Measurements from ENCODE around the gene CLEC2A. TPM values are rescaled to one million over a fixed set of nuclear protein-coding genes. Genes with fewer than 3 reads are reported as not detected.

CLEC2A gene
- polyA plus RNA-seq, 3 donors, result not detected

- 89% methylated on average over 3 of the region's 3 CpGs for WGBS (ENCODE audit: insufficient coverage)
- peaks cover 1% of the 10 kb centered on the region for H3K4me1 Mint-ChIP-seq
- intact Hi-C loops (cut with micrococcal nuclease), result no loop called here
- peaks cover 0 to 12% (median 5%) of the 10 kb centered on the region in 7 donors for H3K9me3 Mint-ChIP-seq
- no peak overlapping the region for H3K4me3 ChIP-seq (replicated peaks in 1 of 3; ENCODE audit: low read depth in 2 of 3, low read length in 3 of 3)
- no peak overlapping the region for H3K27ac Mint-ChIP-seq
- no peaks in the 10 kb centered on the region for H3K79me2 ChIP-seq (ENCODE audit: insufficient read depth, low read length)
- no peak overlapping the region for H3K4me2 ChIP-seq (replicated peaks; ENCODE audit: extremely low read depth, low read length, poor library complexity, severe bottlenecking)
- H3K36me3 Mint-ChIP-seq, result no peaks in the 10 kb centered on the region
- no peaks in the 10 kb centered on the region for H3K27me3 ChIP-seq (ENCODE audit: control insufficient read depth in 2 of 2, insufficient read depth in 2 of 2, low read length in 2 of 2)
- H3K9ac ChIP-seq (ENCODE audit: insufficient read depth, low read length, poor library complexity, severe bottlenecking), result no peak overlapping the region
- no peaks in the 10 kb centered on the region for H3K4me1 ChIP-seq (ENCODE audit: control insufficient read depth in 1 of 2, insufficient read depth in 2 of 2, low read length in 2 of 2)
- H4K20me1 ChIP-seq (ENCODE audit: insufficient read depth, low read length), result no peaks in the 10 kb centered on the region
- H3K36me3 ChIP-seq (replicated peaks in 1 of 2; ENCODE audit: control insufficient read depth in 1 of 2, insufficient read depth in 2 of 2, low read length in 2 of 2), result no peaks in the 10 kb centered on the region
- TF ChIP-seq CTCF (IDR thresholded peaks at IDR 0.05), result no peak
- no peaks in the 10 kb centered on the region for H3K9me3 ChIP-seq (replicated peaks in 1 of 2; ENCODE audit: control insufficient read depth in 1 of 2, insufficient read depth in 1 of 2, low read length in 2 of 2)
- no peak for DNase-seq
- no peak overlapping the region for H2AFZ ChIP-seq (ENCODE audit: insufficient read depth, low read depth, low read length, poor library complexity, severe bottlenecking)
- H3K27me3 Mint-ChIP-seq (ENCODE audit: low read depth in 3 of 3), result peaks cover 0 to 1% (median 0%) of the 10 kb centered on the region in 3 donors
- H3K4me3 Mint-ChIP-seq, result no peak overlapping the region
- no peak overlapping the region for H3K27ac ChIP-seq (ENCODE audit: low read depth in 1 of 2, low read length in 2 of 2)
Observed at GRCh38 chr12:9919443-9919842, 12.7 kb downstream of the CLEC2A start.

DNA sequence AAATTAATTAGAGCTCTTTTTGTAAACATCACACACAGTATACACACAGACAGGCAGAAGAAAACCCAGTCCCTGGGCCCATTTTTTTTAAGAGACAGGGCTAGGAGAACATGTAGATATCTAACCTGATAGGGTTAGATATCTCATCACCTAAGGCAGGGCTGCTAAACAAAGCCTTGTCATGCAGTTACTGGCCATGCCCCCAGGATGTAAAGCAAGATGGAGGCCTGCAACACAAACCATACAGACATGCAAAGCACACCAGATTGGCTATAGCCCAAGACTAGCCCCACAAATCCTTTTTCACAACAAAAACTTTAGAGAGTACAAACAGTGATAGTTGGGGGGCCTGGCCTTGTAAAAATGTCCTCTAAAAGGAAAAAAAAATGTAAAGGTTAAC lies 20.5 kb downstream of the CLEC2A start:
- no peaks in the 10 kb centered on the region for H3K4me1 Mint-ChIP-seq
- H3K27ac ChIP-seq (ENCODE audit: low read depth in 1 of 2, low read length in 2 of 2), result no peak overlapping the region
- H4K20me1 ChIP-seq (ENCODE audit: insufficient read depth, low read length), result no peaks in the 10 kb centered on the region
- H3K4me1 ChIP-seq (ENCODE audit: control insufficient read depth in 1 of 2, insufficient read depth in 2 of 2, low read length in 2 of 2), result no peaks in the 10 kb centered on the region
- peaks cover 31 to 47% (median 41%) of the 10 kb centered on the region in 7 donors for H3K9me3 Mint-ChIP-seq
- no peak overlapping the region for H3K4me3 Mint-ChIP-seq
- peaks cover 0 to 4% (median 3%) of the 10 kb centered on the region in 3 donors for H3K27me3 Mint-ChIP-seq (ENCODE audit: low read depth in 3 of 3)
- H3K36me3 Mint-ChIP-seq, result peaks cover 3 to 7% of the 10 kb centered on the region in 2 donors
- no peak overlapping the region for H3K9ac ChIP-seq (ENCODE audit: insufficient read depth, low read length, poor library complexity, severe bottlenecking)
- no peaks in the 10 kb centered on the region for H3K79me2 ChIP-seq (ENCODE audit: insufficient read depth, low read length)
- no peak overlapping the region for H3K4me2 ChIP-seq (replicated peaks; ENCODE audit: extremely low read depth, low read length, poor library complexity, severe bottlenecking)
- peaks cover 0 to 6% of the 10 kb centered on the region in 2 donors for H3K36me3 ChIP-seq (replicated peaks in 1 of 2; ENCODE audit: control insufficient read depth in 1 of 2, insufficient read depth in 2 of 2, low read length in 2 of 2)
- H3K27me3 ChIP-seq (ENCODE audit: control insufficient read depth in 2 of 2, insufficient read depth in 2 of 2, low read length in 2 of 2), result no peaks in the 10 kb centered on the region
- no peak overlapping the region for H3K4me3 ChIP-seq (replicated peaks in 1 of 3; ENCODE audit: low read depth in 2 of 3, low read length in 3 of 3)
- intact Hi-C loops (cut with micrococcal nuclease), result no loop called here
- no peak for TF ChIP-seq CTCF (IDR thresholded peaks at IDR 0.05)
- peak overlapping the region in 1 of 7 donors; percentile 26 for H3K27ac Mint-ChIP-seq
- peaks cover 34 to 37% of the 10 kb centered on the region in 2 donors for H3K9me3 ChIP-seq (replicated peaks in 1 of 2; ENCODE audit: control insufficient read depth in 1 of 2, insufficient read depth in 1 of 2, low read length in 2 of 2)
- H2AFZ ChIP-seq (ENCODE audit: insufficient read depth, low read depth, low read length, poor library complexity, severe bottlenecking), result no peak overlapping the region
- DNase-seq, result no peak
